Measurements from ENCODE around the gene FFAR4.

Gene FFAR4

GRCh38 chr10:93573051-93573909 lies 6.8 kb downstream of the FFAR4 start:
- DNase-seq: no peak

- no peak for DNase-seq
Measured at GRCh38 chr10:93573924-93574323, 7.5 kb downstream of the FFAR4 start.

- DNase-seq: no peak
Measured at GRCh38 chr10:93576888-93577287, 10.4 kb downstream of the FFAR4 start.

- no peak for DNase-seq
Measured at GRCh38 chr10:93577565-93577964, 11.1 kb downstream of the FFAR4 start.

- no peak for DNase-seq
Measured at GRCh38 chr10:93579089-93579488, 12.6 kb downstream of the FFAR4 start.

GRCh38 chr10:93579985-93580711 lies 13.7 kb downstream of the FFAR4 start:
- DNase-seq: no peak

- no peak for DNase-seq
Measured at GRCh38 chr10:93580828-93581227, 14.4 kb downstream of the FFAR4 start.

DNA sequence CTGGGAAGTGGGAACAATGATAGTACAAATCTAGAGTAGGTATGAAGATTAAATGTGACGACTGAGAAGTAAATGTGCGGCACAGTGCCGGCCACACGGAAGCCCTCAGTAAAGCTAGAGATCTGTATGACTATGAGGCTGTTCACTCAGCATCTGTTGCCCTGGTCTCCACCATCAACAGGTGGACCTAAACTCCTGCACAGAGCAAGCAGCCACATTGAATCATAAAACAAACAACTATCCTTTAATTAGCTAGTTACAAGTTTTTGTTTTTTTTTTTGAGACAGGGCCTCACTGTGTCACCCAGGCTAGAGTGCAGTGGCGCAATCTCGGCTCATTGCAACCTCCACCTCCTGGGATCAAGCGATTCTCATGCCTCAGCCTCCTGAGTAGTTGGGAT lies 18.0 kb downstream of the FFAR4 start:
- DNase-seq: no peak

DNA sequence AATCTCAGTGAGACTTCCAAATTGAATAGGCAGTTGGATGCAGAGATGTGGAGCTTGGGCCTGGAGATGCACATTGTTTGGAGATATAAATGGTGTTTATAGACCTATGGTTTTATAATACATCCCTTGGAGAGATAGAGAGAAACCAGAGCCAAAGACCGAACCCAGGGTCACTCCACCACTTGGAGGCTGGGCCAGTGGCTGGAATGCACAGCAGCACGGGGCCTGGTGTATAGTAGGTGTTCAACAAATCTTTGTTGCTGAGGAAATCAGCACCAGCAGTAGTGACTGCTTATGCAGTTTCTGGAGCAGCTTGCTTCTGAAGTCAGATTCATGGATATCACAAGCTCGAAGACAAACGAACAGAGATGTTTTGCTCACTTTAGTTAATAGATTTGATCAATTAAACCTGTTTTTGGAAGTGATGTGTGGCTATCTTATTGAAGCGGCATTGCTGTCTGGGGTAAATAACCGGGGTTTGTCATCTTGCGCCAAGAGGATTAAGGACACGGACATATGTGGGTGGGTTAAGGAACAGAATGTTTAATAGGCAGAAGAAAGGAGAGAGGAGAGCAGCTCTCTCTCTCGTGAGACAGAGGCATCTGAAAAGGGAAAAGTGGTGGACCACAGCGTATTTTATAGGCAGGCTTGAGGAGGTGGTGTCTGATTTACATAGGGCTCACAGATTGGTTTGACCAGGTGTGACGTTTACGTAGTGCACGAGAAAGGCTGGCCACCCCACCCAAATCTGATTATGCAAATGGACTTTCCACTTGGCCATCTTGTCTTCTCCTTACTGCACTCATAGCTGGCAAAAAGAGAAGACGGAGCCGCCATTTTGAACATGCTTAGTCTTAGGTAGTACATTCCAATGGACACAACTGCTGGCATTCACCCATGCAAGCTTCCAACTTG lies 23.4 kb downstream of the FFAR4 start:
- no peak for DNase-seq

DNA sequence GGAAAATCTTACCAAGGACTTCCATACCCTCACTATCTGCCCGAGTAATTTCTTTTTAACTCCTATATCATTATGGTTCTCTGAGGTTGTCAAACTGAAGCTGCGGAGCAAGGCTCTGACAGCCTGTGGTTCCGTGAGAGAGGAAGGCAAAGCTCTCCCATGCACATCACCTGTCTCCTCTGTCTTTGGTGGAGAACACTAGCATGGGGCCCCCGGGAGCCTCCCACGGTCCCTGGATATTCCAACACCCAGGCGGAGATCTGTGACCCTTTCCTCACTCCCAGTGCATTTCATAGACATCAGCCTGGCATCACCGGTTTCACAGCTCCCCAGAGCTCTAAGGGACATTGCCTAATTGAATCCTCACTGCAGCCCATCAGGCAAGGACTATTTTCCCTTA lies 24.2 kb downstream of the FFAR4 start:
- no peak for DNase-seq

DNA sequence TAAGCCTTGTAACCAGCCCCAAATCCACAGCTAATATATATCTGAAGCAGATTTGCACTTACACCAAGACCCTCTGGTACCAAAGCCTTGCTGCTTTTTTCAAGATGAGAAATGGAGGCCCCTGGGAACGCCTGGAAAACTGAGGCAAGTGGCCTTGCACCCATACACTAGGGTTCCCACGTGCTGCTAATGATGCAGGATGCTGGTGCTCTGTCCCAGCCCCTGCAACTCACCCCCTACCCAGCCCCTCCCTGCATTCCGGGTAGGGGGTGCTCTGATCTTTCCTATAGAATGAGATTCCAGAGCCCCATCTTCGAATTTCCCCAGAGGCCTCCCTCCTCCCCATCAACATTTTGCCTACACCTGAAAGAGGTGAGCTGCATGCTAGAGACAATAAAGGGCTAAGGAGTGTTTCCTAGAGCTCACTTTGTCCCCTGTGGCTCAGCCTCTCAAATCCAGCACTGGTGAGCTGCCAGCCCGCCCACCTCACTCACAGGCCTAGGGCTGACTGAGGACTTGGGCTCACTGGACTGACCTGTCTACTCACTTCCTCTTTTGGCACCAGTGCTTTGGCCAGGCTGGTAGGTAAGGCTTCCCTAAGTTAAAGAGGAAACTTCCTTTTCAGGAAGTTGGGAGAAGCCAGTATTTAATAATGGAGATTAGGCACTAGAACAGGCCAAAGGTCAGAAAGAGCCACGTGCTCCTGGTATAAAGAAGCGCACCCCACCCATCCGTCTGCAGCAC lies 24.8 kb downstream of the FFAR4 start:
- peak; percentile 16 for DNase-seq

- DNase-seq: no peak
Measured at GRCh38 chr10:93593254-93593653, 26.8 kb downstream of the FFAR4 start.

DNA sequence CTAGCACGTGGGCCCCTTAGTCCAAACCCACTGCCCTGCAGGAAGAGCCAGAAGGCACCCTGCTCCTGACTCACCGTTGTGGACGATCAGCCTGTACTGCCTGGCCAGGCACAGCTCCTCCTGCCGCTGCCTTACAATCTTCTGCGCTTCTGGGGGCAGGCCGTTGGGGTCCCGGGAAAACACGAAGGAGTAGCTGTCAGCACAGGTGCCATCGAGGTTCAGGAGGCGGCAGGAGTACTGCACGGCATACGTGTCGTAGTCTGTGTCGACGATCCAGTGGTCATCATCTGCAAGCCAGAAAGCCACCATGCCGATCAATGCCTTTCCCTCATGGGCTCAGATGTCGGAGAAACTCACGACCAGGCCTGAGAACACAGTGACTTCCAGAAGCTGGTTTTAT lies 27.3 kb downstream of the FFAR4 start:
- no peak for DNase-seq

GRCh38 chr10:93594518-93594917 lies 28.1 kb downstream of the FFAR4 start:
- no peak for DNase-seq

- no peak for DNase-seq
Measured at GRCh38 chr10:93595378-93596161, 29.1 kb downstream of the FFAR4 start.

DNA sequence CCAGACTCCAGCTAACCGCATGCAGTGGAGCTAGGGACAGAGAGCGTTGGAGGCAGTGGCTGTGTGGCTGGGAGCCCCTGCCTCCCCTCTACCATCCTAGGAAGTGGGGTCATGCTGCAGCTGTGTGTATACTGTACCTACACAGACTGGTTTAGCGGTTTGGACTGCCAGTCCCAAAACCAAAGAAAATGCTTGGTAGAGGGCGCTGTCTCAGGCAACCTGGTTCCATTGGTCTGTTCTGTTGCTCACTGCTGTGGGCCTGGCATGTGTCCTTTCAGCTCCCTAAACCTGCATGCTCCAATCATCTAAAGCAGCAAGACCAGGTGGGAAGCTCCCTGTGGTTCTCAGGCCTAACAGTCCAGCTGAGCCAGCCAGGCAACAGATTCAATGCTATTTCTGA lies 30.1 kb downstream of the FFAR4 start:
- no peak for DNase-seq

- DNase-seq: no peak
Measured at GRCh38 chr10:93597075-93597599, 30.7 kb downstream of the FFAR4 start.

- DNase-seq: no peak
Measured at GRCh38 chr10:93598157-93598556, 31.7 kb downstream of the FFAR4 start.

DNA sequence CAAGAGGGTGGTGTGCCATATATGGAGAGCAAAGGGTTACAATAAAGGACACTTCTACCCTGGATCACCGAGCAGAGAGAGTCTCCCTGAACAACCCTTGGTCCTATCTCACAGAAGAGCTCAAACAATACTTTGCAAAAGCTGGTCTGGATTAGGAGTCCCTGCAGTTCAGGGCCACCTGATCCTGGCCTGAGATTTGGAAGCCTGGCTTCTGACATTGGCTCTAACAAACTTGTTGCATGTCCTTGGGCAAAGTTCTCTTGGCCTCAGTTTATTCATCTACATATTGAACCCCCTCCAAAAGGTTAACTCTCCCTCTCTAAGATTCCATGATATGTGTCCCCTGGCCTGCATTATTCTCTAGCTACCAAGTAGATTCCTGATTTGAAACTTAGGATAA lies 32.9 kb downstream of the FFAR4 start:
- no peak for DNase-seq

- DNase-seq: no peak
Measured at GRCh38 chr10:93599778-93600177, 33.3 kb downstream of the FFAR4 start.

GRCh38 chr10:93600446-93601145 lies 34.1 kb downstream of the FFAR4 start:
- no peak for DNase-seq

Measured in RPMI8226 (cell line).